Large intestine (tissue), 3 donors: Measurements from ENCODE around the gene PSME3. TPM values are rescaled to one million over a fixed set of nuclear protein-coding genes. Genes with fewer than 3 reads are reported as not detected.
"Not testable (repeated sequence)": the region's sequence is repeated elsewhere in the genome, so short reads cannot be mapped to it uniquely, and the experiment has no call there.

Experiments
- DNase-seq, 2 donors: peaks; one replicate each; pipeline versions ENCODE4 v3.0.0 to v3.0.0-alpha.2; 2013
- H3K27ac ChIP-seq: one replicate; pipeline ENCODE4 v1.5.1; 2013; ENCODE audit warnings: low read length
- H3K27me3 ChIP-seq: 2 replicates; pipeline ENCODE4 v1.6.1; 2013; ENCODE audit warnings: low read length; ENCODE audit not compliant: control insufficient read depth, insufficient read depth
- H3K36me3 ChIP-seq: 2 replicates; pipeline ENCODE4 v1.6.1; 2013; ENCODE audit warnings: low read length; ENCODE audit not compliant: control insufficient read depth, insufficient read depth
- H3K4me1 ChIP-seq: one replicate; pipeline ENCODE4 v1.6.1; 2013; ENCODE audit warnings: low read length; ENCODE audit not compliant: control insufficient read depth, insufficient read depth
- H3K4me3 ChIP-seq: one replicate; pipeline ENCODE4 v1.5.1; 2013; ENCODE audit warnings: low read length
- H3K9me3 ChIP-seq: one replicate; pipeline ENCODE4 v1.6.1; 2013; ENCODE audit warnings: mild to moderate bottlenecking, low read depth, low read length, moderate library complexity; ENCODE audit not compliant: control insufficient read depth
- WGBS: methylation state at CpG from one replicate; pipeline ENCODE4 v1.1.5; 2013; ENCODE audit warnings: low lambda C conversion rate; ENCODE audit not compliant: insufficient coverage; 5-methylcytosine and 5-hydroxymethylcytosine counted together
- polyA plus RNA-seq: library from polyadenylated mRNA; unstranded; fragments of 120-200 nt; gene quantifications from one replicate; pipeline ENCODE4 v1.2.1, GENCODE V29; 2013

Gene PSME3
- polyA plus RNA-seq, 1 donor, result 71.4 TPM

GRCh38 chr17:42849451-42850181 lies 16.4 kb downstream of the PSME3 start:
- WGBS, result no CpG with 5 or more reads among the region's 8 CpGs
- Histone ChIP-seq H3K9me3 (no peaks in the 10 kb centered on the region), H3K4me3 (no peak overlapping the region), H3K27me3 (no peaks in the 10 kb centered on the region), H3K36me3 (peaks cover 11% of the 10 kb centered on the region), H3K4me1 (peaks cover 9% of the 10 kb centered on the region), H3K27ac (no peak overlapping the region)
- no peak for DNase-seq

GRCh38 chr17:42850954-42851353 lies 17.8 kb downstream of the PSME3 start, which contains the start of gene AOC3:
AOC3 (plus strand) TSS chr17:42851199; CDS start chr17:42851344, 145 bp downstream.
- Histone ChIP-seq H3K9me3 (no peaks in the 10 kb centered on the region), H3K27ac (peak within 1 kb of the TSS; percentile 35), H3K4me1 (peaks cover 11% of the 10 kb centered on the region), H3K36me3 (no peaks in the 10 kb centered on the region), H3K27me3 (no peaks in the 10 kb centered on the region), H3K4me3 (no peak within 1 kb of the TSS)
- whole genome bisulfite sequencing, result no CpG with 5 or more reads among the region's 9 CpGs
- DNase-seq, result no peak

DNA sequence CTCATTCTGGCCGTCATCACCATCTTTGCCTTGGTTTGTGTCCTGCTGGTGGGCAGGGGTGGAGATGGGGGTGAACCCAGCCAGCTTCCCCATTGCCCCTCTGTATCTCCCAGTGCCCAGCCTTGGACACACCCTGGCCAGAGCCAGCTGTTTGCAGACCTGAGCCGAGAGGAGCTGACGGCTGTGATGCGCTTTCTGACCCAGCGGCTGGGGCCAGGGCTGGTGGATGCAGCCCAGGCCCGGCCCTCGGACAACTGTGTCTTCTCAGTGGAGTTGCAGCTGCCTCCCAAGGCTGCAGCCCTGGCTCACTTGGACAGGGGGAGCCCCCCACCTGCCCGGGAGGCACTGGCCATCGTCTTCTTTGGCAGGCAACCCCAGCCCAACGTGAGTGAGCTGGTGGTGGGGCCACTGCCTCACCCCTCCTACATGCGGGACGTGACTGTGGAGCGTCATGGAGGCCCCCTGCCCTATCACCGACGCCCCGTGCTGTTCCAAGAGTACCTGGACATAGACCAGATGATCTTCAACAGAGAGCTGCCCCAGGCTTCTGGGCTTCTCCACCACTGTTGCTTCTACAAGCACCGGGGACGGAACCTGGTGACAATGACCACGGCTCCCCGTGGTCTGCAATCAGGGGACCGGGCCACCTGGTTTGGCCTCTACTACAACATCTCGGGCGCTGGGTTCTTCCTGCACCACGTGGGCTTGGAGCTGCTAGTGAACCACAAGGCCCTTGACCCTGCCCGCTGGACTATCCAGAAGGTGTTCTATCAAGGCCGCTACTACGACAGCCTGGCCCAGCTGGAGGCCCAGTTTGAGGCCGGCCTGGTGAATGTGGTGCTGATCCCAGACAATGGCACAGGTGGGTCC lies 18.4 kb downstream of the PSME3 start:
- H3K9me3 ChIP-seq, DNase-seq, H3K27me3 ChIP-seq, H3K4me3 ChIP-seq, H3K36me3 ChIP-seq: not testable (repeated sequence)
- Histone ChIP-seq H3K4me1 (peaks cover 11% of the 10 kb centered on the region), H3K27ac (peak overlapping the region; percentile 35)
- WGBS, result no CpG with 5 or more reads among the region's 28 CpGs

- Histone ChIP-seq H3K27ac (no peak overlapping the region), H3K36me3 (no peaks in the 10 kb centered on the region), H3K4me1 (peaks cover 11% of the 10 kb centered on the region), H3K27me3 (no peaks in the 10 kb centered on the region), H3K4me3 (peak overlapping the region; percentile 0), H3K9me3 (no peaks in the 10 kb centered on the region)
- DNase-seq, result no peak
- no CpG with 5 or more reads among the region's 15 CpGs for WGBS
Measured at GRCh38 chr17:42852351-42852750, 19.2 kb downstream of the PSME3 start.

- Histone ChIP-seq H3K9me3 (no peaks in the 10 kb centered on the region), H3K4me3 (peak overlapping the region; percentile 0), H3K27me3 (no peaks in the 10 kb centered on the region), H3K4me1 (peaks cover 11% of the 10 kb centered on the region), H3K27ac (no peak overlapping the region), H3K36me3 (no peaks in the 10 kb centered on the region)
- DNase-seq, result no peak
- WGBS, result no CpG with 5 or more reads among the region's 4 CpGs
Measured at GRCh38 chr17:42853004-42853403, 19.8 kb downstream of the PSME3 start.

DNA sequence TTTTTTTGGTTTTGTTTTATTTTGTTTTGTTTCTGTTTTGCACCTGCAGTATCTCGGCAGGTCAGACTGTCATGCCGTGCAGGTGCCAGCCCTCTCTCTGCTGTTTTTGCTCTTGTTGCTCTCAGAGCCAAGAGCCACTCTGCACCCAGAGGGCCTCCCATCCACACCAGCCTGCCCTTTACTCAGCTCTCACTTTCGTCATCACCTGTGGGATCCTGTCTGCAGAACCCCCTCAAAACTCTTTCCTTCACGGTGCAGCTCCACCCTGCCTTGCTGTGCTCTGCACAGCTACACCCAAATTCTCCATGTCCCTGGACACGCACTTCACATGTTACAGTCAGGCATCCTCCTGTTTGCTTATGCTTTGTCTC lies 20.4 kb downstream of the PSME3 start:
- Histone ChIP-seq H3K4me1 (peaks cover 11% of the 10 kb centered on the region), H3K27ac (no peak overlapping the region), H3K9me3 (no peaks in the 10 kb centered on the region), H3K36me3 (no peaks in the 10 kb centered on the region), H3K27me3 (no peaks in the 10 kb centered on the region), H3K4me3 (peak overlapping the region; percentile 0)
- DNase-seq, result no peak
- 60% methylated on average over 2 of the region's 5 CpGs for WGBS

DNA sequence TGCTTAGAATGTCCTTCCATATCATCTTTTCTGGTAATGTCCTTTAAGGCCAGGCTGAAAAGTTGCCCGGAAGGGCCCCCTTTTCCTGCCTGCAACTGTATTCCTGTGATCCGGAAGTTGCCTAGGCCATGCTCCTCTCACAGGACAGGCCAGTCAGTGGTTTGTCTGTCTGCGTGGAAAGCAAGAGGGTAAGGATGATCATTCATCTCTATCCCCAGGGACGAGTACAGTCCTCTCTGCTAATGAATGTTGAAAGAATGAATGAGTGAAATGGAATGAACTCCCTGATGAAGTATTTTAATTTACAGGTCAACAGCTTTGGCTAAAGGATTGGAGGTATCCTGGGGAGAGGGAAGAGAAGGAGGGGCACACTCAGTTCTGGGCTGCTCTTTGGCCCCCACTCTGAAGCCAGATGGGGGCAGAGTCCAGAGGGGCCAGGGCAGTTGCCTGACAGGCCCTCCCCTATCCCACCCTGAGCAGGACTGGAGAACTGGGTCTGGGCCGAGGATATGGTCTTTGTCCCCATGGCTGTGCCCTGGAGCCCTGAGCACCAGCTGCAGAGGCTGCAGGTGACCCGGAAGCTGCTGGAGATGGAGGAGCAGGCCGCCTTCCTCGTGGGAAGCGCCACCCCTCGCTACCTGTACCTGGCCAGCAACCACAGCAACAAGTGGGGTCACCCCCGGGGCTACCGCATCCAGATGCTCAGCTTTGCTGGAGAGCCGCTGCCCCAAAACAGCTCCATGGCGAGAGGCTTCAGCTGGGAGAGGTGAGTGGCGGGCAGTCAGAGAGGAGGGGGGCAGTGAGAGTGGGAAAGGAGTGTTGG lies 21.0 kb downstream of the PSME3 start:
- no peaks in the 10 kb centered on the region for H3K27me3 ChIP-seq
- H3K4me3 ChIP-seq, result no peak overlapping the region
- H3K9me3 ChIP-seq, result no peaks in the 10 kb centered on the region
- DNase-seq, result peak in 1 of 2 donors; percentile 62
- H3K27ac ChIP-seq, result no peak overlapping the region
- peaks cover 11% of the 10 kb centered on the region for H3K4me1 ChIP-seq
- H3K36me3 ChIP-seq, result no peaks in the 10 kb centered on the region
- WGBS, result 93% methylated on average over 2 of the region's 15 CpGs

GRCh38 chr17:42855048-42855596 lies 21.9 kb downstream of the PSME3 start:
- Histone ChIP-seq H3K4me3 (no peak overlapping the region), H3K27ac (no peak overlapping the region), H3K4me1 (peaks cover 11% of the 10 kb centered on the region), H3K27me3 (no peaks in the 10 kb centered on the region), H3K36me3 (no peaks in the 10 kb centered on the region), H3K9me3 (no peaks in the 10 kb centered on the region)
- DNase-seq, result no peak
- WGBS, result no CpG with 5 or more reads among the region's 8 CpGs

GRCh38 chr17:42856093-42856492 lies 22.9 kb downstream of the PSME3 start:
- not testable (repeated sequence) for H3K36me3 ChIP-seq, H3K4me3 ChIP-seq, H3K27me3 ChIP-seq, H3K9me3 ChIP-seq, DNase-seq, H3K27ac ChIP-seq
- H3K4me1 ChIP-seq, result peaks cover 11% of the 10 kb centered on the region
- no CpG with 5 or more reads among the region's 8 CpGs for WGBS

GRCh38 chr17:42856516-42856915 lies 23.3 kb downstream of the PSME3 start:
- H3K4me1 ChIP-seq, result peaks cover 11% of the 10 kb centered on the region
- H3K36me3 ChIP-seq, H3K9me3 ChIP-seq, H3K27ac ChIP-seq, DNase-seq, H3K27me3 ChIP-seq, H3K4me3 ChIP-seq: not testable (repeated sequence)
- no CpG with 5 or more reads among the region's 8 CpGs for WGBS
